GM19467 (cell line): Measurements from ENCODE around the gene NXN.
"Not testable (repeated sequence)": the region's sequence is repeated elsewhere in the genome, so short reads cannot be mapped to it uniquely, and the experiment has no call there.

ENCODE experiments used
- ATAC-seq: cut with Tn5 transposase; IDR thresholded peaks from one replicate; pipeline ENCODE4 v1.9.1; 2021; ENCODE audit warnings: mild to moderate bottlenecking, moderate library complexity; ENCODE audit not compliant: unreplicated experiment

Gene NXN

DNA sequence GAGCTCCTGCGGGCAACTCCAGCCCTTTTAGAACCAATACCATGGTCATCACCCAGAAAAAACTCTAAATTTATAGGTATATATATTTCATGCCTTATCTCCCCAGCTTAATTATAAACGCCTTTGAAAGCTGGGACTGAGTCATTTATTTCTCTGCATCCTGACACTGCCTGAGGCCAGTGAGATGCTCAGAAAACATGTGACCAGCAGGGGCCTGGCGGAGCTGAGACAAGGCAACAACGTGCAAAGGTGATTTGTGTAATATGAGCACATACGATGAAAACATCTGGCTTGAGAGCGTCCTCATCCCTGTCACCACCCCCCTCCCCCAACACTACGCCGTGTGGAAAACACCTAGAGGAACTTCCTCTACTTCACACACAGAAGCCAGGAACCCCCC is 22.7 kb downstream of the NXN start:
- ATAC-seq, result no peak

DNA sequence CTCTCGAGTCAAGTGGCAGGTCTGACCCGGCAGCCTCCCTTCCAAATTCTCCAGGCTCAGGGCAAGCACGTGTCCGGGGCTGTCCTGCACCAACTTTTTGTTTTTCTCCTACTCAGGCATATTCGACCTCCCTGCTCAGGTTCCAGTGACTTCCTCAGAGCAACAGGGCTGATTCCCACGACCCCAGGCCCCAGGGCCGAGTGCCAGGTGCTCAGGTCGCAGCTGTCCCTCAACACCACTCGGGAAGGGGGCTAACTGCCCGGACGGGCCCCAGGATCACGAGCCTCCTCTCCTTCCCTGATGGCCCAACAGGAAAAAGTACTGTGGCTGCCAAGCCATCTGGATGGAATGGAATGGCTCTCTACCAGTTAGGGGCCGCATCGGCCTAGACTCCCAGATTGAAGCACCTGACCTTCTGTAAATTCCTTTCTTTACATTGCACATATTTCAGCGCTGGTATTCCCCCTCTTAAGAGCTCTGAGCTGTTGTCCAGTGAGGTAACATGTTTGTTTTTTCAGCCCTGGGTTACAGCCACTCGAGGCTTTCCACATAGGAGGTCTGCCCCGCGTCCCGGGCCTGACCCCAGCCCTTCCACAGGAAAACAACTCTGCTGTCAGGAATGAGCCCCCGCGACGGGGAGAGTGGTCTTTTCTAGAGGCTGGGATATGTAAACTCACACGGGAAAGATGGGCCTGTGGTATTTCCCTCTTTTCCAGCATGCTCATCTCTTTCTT is 25.0 kb downstream of the NXN start:
- no peak for ATAC-seq

DNA sequence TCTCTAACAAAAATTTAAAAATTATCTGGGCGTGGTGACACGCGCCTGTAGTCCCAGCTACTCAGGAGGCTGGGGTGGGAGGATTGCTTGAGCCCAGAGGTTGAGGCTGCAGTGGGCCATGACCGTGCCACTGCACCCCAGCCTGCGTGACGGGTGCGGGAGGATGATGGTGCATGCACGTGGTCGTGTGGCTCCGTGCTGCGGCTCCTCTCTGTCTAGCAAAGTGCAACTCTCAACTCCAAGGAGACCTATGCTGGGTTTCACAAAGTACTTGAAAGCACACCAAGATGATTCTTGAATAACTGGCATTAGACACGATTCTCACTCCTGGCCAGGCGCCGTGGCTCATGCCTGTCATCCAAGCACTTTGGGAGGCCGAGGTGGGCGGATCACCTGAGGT is 25.8 kb downstream of the NXN start:
- no peak for ATAC-seq

DNA sequence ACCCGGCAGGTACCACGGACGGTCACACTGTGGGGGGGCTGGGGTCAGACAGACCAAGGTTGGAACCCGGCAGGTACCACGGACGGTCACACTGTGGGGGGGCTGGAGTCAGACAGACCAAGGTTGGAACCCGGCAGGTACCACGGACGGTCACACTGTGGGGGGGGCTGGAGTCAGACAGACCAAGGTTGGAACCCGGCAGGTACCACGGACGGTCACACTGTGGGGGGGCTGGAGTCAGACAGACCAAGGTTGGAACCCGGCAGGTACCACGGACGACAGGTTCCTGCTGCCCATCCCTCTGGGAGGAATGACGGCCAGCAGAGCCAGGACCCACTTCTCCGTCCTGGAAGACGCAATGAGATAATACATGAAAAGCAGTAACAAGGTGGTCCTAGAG is 27.0 kb downstream of the NXN start:
- not testable (repeated sequence) for ATAC-seq

DNA sequence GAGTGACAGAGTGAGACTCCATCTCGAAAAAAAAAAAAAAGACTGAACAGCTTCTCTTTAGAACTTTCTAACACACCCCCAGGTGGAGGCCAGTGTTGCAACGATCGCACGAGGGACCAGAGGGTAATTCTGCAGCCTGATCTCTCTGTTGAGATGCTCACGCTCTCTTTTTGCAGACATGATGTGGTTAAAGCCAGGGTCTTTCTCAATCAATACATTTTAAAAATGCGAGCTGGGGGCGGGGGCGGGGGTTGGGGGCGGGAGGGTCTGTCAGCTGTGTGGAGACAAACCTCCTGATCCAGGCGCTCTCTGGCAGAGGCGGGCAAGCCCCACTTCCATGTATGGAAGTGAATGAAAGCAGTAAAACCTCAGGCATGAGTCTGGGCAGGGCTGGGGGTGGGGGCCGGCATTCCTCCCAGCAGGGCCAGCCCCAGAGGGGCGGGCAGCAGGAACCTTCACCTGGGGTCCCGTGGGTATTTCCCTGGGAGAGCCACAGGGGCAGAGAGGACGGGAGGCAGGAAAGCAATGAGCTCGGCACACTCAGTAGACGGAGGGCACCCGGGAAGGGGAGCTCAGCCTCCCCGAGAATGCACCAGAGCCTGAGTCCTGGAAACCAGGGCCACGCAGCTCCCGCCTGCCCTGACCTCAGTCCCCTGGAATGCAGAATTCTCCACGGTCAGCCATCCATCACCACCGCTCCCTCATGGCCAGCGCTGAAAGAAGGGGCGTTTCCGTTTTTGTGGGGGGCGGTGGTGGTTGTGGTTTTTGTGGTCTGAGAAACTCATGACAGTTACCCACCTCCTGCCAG is 28.0 kb downstream of the NXN start:
- no peak for ATAC-seq

DNA sequence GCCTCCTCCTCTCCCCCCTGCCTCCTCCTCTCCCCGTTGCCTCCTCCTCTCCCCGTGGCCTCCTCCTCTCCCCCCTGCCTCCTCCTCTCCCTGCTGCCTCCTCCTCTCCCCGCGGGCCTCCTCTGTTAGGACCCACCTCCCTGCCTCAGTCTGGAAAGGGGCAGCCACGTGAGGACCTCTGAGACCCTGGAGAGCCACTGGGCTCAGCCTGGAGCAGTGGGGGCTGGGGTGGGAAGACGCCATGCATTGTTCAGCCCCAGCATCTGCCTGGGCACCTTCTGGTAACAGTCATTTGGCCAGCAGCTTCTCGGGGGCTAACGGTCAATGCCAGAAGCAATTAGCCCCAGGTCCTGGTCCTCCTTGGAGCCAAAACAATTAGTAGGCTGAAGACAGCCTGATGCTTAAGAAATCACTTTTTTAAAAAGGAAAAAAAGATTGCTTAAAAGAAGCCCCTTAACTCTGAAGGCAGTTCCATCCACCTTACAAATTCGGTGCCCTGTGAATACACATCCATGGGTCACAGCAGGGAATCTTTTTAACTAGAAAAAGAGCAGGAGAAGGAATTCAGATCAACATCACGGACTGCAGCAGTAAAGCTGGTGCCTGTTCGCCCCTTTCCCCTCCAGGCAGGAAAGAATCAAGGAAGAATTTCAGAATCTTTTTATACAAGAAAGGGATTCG is 29.8 kb downstream of the NXN start:
- no peak for ATAC-seq

DNA sequence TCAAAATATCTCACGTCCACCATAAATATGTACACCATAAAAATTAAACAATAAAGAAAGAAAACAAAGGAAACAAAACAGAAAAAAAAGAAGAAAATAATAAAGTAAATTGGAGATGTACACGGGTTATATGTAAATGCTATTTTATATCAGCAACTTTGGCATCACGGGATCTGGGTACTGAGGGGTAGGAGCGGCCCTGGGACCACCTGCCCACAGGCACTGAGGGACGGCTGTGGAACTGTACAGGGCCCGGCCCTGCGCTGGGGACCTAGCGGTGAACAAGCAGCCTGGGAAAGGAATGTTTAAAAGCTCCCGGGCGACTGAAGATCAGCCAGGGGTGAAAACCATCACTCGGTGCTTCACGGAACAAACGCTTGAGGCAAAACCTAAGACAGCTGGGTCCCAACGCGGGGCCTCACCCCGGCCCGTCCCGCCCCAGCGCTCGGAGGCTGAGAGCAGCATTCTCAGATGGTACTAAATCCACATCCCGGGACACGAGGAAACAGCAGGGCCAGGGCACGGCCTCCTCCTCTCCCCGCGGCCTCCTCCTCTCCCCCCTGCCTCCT is 31.2 kb downstream of the NXN start:
- no peak for ATAC-seq

DNA sequence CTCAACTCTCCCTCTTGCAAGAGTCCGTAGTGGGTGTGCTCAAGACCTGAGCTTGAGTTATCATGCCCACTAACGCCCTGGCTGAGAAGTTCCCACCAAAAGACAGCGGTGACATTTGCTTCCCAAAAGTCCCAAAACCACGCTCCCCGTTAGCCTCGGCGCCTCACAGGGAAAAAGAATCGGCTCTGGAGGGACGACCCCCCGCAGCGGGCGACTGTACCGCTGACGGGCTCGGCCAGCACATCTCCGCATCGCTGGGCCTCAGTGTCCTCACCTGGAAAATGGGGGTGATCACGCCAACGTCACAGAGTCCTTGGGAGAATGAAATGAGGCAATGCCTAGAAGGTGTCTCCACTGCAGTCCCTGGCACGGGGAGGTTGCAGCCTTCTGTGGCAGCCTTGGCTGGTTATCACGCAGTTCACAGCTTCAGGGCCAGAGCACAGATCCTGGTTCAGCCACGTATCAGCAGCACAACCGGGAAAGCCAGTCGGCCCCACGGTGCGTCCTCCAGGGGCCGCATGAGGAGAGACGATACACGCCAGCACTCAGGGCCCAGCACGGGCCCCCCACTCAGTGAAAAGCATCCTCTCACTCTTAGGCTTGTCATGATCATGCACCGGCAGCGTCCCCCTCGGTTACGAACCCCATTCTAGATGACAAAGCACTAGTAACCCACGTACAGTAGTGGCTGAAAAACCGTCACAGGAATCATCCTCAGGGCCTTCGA is 32.9 kb downstream of the NXN start:
- no peak for ATAC-seq

DNA sequence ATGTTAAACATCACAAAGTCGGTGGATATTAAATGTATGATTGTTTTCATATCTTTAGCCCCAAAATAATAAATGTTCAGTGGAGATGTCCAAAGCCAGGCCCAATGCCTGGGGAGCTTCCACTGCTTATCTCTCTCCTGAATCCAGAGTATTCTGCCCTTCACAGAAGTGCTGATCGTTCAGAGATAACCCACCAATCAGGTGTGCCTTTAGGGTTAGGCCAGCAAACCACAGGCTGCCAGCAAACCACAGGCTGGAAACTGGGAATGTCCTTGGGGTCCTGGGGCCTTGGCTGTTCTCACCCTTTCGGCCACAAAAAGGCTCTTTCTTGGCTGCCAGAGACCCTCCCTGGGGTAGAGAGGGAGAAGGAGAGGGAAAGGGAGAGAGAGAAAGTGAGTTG is 33.9 kb downstream of the NXN start:
- no peak for ATAC-seq

DNA sequence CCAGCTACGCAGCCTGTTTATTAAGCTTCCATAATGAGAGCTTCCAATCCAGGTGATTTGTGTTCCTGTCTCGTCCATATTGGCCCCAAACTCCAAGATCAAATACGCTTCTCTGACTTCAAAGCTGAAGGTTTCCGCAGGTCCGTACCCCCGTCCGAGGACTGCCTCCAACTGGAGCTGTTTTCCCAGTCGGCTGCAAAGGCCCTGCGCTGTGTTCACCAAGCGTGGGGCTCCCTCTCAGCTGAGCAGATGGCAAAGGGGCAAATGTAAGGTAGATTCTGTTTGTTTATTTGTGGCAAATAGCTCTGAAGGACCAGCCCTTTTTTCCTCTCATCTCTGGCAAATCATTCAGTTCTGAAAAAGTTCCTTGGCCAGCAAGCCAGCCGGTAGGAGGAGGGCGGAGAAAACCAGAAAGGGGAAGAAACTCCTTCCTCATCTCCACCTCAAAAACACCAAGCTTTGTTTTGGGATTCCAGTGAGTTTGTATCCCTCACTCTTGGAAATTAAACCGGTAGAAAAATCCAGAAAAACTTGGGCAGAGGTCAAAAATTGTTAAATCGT is 35.2 kb downstream of the NXN start:
- no peak for ATAC-seq

DNA sequence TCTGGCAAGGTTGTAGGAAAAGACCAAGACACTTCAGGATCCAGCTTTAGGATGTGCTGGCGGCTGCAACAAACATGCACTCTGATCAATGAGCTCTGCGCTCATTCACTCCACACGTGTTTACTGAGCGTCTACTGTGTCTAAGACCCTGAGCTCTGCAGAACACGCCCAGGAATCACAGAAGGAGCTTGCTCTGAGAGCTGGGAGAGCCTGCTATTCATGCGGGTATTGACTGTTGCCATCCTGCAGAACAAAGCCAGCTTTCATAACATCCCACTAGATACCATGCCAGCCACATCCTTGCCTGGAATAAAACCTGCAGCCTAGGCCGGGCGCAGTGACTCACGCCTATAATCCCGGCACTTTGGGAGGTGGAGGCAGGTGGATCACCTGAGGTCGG is 44.1 kb downstream of the NXN start:
- no peak for ATAC-seq

DNA sequence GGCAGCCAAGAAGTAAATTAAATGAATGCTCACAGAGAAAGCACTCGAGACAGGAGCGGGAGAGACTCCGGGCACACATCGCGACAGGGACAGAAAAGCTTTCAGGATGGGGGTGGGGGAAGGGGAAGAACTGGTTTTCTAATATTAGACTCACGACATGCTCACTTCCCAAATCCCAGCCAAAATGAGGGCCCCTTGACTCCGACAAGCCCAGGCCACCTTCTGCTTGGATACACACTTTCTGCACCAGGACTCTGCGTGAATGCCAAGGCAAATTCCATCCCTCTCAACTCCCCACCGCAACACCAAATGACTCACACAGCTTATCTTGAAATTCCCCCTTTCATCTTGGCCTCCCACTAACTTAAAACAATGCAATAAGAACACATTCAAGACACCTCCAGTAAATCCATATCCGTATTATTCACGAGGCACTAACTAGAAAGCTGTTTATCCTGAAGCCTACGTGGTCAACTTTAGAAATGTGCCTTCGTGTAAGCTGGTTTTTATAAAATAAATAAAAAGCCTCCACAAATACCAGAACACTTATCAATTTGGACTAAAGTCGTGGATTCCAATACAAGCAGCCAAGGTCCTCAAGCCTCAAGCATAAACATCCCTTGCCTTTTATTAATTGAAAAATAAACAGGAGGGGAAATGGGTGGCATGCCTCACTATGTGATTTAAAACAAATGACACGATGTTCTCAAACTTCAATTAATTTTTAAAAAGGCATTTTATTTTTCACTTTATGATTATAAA is 46.1 kb downstream of the NXN start:
- ATAC-seq, result no peak

DNA sequence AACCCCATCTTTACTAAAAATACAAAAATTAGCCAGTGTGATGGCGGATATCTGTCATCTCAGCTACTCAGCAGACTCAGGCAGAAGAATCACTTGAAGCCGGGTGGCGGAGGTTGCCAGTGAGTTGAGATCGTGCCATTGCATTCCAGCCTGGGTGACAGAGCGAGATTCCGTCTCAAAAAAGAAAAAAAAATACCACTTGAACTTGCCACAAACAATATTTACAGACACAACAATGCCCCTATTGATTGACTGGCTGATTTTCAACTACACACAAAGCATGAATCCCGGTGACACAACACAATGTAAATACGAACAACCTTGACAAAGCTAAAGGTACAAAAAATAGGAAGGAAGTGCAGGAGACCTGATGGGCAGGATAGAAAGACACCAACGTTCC is 49.3 kb downstream of the NXN start:
- ATAC-seq, result no peak

DNA sequence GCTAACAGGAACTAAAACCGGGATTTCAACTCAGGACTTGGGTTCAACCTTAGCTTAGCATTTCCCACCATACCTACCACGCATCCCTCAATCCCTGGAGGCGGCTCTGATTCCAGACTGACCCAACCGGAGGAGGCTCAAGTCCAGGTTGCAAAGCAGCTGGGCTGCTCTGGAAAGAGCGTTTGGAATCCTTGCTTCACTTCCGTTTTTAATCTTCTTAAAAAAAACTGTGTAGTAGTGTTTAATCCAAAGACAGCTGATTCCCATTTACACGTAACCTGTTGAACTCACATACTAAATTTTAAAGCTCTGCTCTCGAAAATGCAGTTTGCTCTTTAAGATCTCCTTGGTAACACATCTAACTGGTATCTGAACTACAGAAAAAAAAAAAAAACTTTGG is 50.0 kb downstream of the NXN start:
- ATAC-seq, result no peak

DNA sequence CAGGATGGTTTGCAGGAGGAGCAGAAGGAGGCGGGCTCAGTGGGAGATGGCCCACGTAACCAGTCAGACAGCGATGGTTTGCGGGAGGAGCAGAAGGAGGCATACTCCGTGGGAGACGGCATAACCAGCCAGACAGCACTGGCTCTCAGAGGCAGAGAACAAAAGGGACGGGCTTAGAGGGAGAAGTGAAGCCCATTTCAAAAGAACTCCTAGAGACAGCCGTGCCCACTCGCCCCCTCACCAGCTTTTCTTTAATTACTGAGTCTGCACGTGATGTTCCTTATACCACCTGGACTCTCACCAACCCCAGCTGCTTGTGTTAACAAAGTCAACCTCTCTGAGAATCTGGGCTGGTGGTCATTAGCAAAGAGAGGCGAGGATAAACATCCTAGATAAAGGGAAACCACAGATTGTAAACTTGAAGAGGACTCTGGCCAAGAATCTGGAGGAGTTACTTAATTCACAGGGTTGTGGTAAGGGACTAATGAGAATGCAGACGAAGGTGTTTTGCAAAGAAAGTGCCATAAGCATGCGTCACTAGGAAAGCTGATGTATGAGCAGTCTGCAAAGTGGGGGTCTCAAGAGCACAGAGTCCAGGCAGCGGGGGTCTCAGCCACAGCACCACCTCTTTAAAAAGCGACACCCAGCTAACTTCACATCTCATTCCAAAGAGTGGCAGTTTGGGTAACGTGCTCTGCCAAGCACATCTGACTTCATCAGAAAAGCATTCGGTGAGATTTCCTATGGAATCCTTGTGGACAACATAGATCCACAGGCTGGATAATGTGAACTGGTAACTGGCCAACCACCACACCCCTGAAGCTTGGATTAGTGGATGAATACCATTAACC is 51.7 kb downstream of the NXN start:
- ATAC-seq, result no peak

DNA sequence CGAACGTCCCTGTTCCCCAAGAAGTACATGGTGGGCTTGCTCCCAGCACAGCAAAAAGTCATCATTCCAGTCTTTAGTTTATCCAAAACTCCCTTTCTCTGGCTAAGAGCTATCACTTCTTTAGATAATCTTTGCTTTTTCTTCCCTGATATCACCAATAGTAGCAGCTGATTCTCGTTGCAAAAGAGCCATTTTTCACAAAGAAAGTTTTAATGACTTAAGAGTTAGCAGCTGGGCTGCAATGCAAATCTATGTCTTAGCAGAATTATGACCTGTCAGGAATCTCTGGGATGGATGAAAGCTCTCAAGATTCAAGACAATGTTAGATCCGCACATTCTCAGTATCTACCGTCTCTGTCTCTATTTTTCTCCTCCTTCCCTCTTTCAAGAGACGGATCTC is 53.8 kb downstream of the NXN start:
- ATAC-seq, result no peak

DNA sequence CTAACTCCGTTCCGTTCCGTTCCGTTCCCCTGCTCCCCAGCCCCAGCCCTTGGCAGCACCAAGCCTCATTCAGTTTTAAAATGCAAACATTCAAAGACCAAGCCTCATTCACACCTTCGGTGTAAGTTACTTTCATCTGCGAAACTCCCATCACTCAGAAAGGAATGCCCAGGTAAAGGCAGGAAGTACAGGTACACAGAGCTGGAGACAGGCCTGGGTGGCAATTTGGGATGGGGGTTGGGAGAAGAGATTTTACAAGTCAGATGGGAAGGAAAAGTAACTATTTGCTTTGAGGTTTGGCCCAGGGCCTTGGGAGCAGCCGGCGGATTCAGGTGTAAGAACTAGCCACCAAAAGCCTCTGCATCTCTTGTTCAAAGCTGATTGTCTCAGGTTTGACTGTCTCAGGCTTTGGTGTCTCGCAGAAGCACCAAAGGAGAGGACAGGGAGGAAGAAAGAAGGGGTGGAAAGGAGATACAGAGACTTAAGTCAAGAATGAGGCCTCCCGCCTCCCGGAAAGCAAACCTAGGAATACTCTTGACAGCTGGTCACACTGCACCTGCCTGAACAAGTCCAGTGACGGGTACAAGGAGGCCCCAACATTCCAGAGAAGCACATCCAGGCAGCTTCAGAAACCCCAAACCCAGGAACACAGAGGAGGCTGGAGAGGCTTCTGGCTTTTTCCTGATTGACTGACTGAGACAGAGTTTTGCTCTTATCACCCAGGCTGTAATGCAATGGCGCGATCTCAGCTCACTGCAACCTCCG is 54.7 kb downstream of the NXN start:
- ATAC-seq, result no peak

DNA sequence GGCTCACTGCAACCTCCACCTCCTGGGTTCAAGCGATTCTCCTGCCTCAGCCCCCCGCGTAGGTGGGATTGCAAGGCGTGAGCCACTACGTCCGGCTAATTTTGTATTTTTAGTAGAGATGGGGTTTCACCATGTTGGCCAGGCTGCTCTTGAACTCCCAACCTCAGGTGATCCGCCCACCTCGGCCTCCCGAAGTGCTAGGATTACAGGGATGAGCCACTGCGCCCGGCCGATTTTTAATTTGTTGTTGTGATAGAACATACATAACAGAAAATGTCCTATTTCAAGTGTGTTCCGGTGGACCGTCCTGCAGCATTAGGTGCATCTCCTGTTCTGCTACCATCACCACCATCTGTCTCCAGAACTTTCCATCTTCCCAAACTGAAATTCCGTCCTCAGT is 55.3 kb downstream of the NXN start:
- not testable (repeated sequence) for ATAC-seq
